GM12801 (cell line): Measurements from ENCODE around the gene MARK4.

Experiments used
- TF ChIP-seq, protein P1 (sequence below): IDR thresholded peaks from one replicate; pipeline ENCODE4 v1.5.1; 2011; ENCODE audit warnings: control low read depth; ENCODE audit not compliant: insufficient read length; ENCODE audit errors: extremely low read depth

The MARK4 gene

DNA sequence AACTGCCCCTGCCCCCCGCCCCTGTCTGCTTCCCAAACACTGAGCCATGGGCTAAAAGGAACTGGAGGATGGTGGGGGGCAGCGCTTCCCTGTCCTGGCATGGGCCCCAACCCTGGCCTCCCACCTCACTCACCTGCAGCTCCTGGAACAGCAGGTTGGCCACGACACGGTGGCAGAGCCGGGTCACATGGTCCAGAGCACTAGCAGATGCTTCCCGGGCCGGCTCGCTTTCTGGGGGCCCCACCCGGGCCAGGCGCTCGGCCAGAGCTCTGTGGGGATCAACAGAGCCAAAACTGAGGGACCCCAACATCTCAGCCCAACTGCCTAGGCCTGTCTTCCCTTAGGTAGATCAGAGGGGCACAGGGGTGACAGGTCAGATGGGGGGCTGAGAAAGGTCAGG, 26.4 kb upstream of the MARK4 start:
- TF ChIP-seq, protein P1, sequence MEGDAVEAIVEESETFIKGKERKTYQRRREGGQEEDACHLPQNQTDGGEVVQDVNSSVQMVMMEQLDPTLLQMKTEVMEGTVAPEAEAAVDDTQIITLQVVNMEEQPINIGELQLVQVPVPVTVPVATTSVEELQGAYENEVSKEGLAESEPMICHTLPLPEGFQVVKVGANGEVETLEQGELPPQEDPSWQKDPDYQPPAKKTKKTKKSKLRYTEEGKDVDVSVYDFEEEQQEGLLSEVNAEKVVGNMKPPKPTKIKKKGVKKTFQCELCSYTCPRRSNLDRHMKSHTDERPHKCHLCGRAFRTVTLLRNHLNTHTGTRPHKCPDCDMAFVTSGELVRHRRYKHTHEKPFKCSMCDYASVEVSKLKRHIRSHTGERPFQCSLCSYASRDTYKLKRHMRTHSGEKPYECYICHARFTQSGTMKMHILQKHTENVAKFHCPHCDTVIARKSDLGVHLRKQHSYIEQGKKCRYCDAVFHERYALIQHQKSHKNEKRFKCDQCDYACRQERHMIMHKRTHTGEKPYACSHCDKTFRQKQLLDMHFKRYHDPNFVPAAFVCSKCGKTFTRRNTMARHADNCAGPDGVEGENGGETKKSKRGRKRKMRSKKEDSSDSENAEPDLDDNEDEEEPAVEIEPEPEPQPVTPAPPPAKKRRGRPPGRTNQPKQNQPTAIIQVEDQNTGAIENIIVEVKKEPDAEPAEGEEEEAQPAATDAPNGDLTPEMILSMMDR, result no peak

- TF ChIP-seq, protein P1, result no peak
These were observed 19.2 kb upstream of the MARK4 start for GRCh38 chr19:45231891-45232290.

GRCh38 chr19:45234089-45234869, 16.8 kb upstream of the MARK4 start:
- TF ChIP-seq, protein P1, result no peak

DNA sequence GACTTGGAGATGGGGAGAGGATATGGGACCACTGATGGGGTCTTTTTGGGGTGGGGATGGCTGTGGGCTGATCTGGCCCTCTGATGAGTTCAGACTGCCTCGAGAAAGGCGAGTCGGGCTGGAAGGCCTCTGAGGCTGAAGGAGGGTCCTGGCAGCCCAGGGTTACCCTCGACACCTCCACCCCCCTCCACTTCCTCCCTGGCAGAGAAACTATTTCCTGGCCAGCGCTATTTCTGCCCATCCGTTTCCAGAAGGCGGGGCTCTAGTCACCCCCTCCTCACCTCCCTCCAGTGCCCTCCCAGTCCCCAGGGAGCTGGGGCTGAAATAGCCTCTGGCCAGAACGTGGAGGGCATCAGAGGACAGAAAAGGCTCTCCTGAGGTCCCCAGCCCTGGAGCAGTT, 15.6 kb upstream of the MARK4 start:
- TF ChIP-seq, protein P1, result no peak

GRCh38 chr19:45238556-45238955, 12.5 kb upstream of the MARK4 start:
- TF ChIP-seq, protein P1, result no peak

- TF ChIP-seq, protein P1, result no peak
These were observed 7.8 kb upstream of the MARK4 start for GRCh38 chr19:45243144-45243732.

DNA sequence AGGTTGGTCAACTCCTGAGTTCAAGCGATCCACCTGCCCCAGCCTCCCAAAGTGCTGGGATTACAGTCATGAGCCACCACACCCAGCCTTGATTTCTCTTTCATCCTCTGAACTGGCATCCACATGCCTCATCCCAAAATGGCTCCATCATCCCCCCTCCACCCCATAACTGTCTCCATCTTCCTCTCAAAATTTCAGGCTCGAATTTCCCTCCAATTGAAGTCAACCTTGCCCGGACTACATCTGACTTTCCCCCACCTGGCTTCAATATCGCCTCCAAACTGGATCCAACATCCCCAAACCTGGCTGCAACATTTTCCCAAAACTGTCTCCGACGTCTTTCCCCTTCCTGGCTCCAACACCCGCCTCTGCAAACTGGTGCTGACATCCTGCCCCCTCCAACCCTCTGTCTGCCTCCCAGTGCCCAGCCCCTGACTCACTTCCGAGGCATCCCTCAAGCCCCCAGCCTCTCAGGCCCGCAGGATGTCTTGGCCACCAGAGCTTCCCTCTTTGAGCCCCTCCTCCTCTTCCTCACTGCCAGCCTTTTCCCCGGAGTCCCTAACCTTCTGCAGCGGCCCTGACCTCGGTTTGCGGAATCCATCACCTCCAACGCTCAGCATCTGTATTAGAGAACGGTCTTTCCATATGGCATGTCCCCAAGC, 6.8 kb upstream of the MARK4 start:
- TF ChIP-seq, protein P1, result no peak
